H1 (cell line): ENCODE measurements around the gene EEIG2. TPM values are rescaled to one million over a fixed set of nuclear protein-coding genes. Genes with fewer than 3 reads are reported as not detected.
"Not testable (repeated sequence)": the region's sequence is repeated elsewhere in the genome, so short reads cannot be mapped to it uniquely, and the experiment has no call there.

ENCODE experiments used
- CTCF ChIA-PET: fragments of 300-600 bp; sonication (Branson Sonifier 250); formaldehyde crosslinking; loops from one replicate; lab custom pipeline; 2021; ENCODE audit not compliant: partially characterized antibody; lab: Charles Lee
- POLR2A ChIA-PET: fragments of 300-600 bp; sonication (Branson Sonifier 250); formaldehyde crosslinking; loops from one replicate; lab custom pipeline; 2021; ENCODE audit warnings: inconsistent platforms; ENCODE audit not compliant: partially characterized antibody; lab: Charles Lee
- DNase-seq, 2 experiments: peaks; one replicate each; pipeline versions ENCODE4 v3.0.0 to v3.0.0-alpha.2; 2010 to 2022; ENCODE audit warnings: low spot score in 2 of 2, low read depth in 1 of 2, mixed read lengths in 1 of 2
- FAIRE-seq: peaks from 2 replicates; lab custom pipeline; 2011; peaks lifted over from hg19 to GRCh38; lab: Jason Lieb, UNC
- H2AFZ ChIP-seq: 2 replicates; pipeline ENCODE4 v1.8.1; 2012; ENCODE audit warnings: low read length, inconsistent platforms
- H2AK5ac ChIP-seq: 2 replicates; pipeline ENCODE4 v1.6.1; 2013; ENCODE audit warnings: low read depth, low read length
- H2BK120ac ChIP-seq: replicated peaks from 2 replicates; pipeline ENCODE3; 2013; ENCODE audit warnings: low read depth, low read length, inconsistent platforms
- H2BK12ac ChIP-seq: 2 replicates; pipeline ENCODE4 v1.6.1; 2013; ENCODE audit warnings: low read depth, low read length
- H2BK15ac ChIP-seq: 2 replicates; pipeline ENCODE4 v1.6.1; 2013; ENCODE audit warnings: low read length
- H2BK20ac ChIP-seq: 2 replicates; pipeline ENCODE4 v1.6.1; 2013; ENCODE audit warnings: low read length
- H2BK5ac ChIP-seq: 2 replicates; pipeline ENCODE4 v1.6.1; 2013; ENCODE audit warnings: low read depth, low read length
- H3K14ac ChIP-seq: 2 replicates; pipeline ENCODE4 v1.6.1; 2013; ENCODE audit warnings: inconsistent platforms; ENCODE audit not compliant: insufficient read length
- H3K18ac ChIP-seq: 2 replicates; pipeline ENCODE4 v1.6.1; 2013; ENCODE audit warnings: low read length; ENCODE audit errors: extremely low read depth
- H3K23ac ChIP-seq: 2 replicates; pipeline ENCODE4 v1.6.1; 2013; ENCODE audit warnings: inconsistent platforms; ENCODE audit not compliant: insufficient read length
- H3K23me2 ChIP-seq: 2 replicates; pipeline ENCODE4 v1.6.1; 2013; ENCODE audit warnings: low read depth, low read length
- H3K27ac ChIP-seq: 2 replicates; pipeline ENCODE4 v1.6.1; 2011; ENCODE audit warnings: low read depth, low read length, inconsistent platforms
- H3K27me3 ChIP-seq, 4 experiments: replicated peaks in 1 of 4; 1 replicate in 1 of 4; 2 replicates in 3 of 4; pipeline versions ENCODE4 v1.6.1 to v1.8.1; 2011 to 2013; ENCODE audit warnings: low read length in 3 of 4, mild to moderate bottlenecking in 3 of 4, inconsistent platforms in 2 of 4, mixed read lengths in 2 of 4, moderate library complexity in 1 of 4; ENCODE audit not compliant: control insufficient read depth in 3 of 4, insufficient read depth in 3 of 4; ENCODE audit errors: extremely low read depth in 1 of 4
- H3K36me3 ChIP-seq, 4 experiments: 2 replicates each; pipeline versions ENCODE4 v1.6.1 to v1.8.1; 2011 to 2013; ENCODE audit warnings: mild to moderate bottlenecking in 4 of 4, low read length in 3 of 4, moderate library complexity in 2 of 4, control low read depth in 1 of 4, inconsistent platforms in 1 of 4; ENCODE audit not compliant: insufficient read depth in 4 of 4, control insufficient read depth in 2 of 4
- H3K4ac ChIP-seq: replicated peaks from 2 replicates; pipeline ENCODE3; 2013; ENCODE audit warnings: low read length, low read depth, mixed read lengths, inconsistent platforms; ENCODE audit not compliant: insufficient read length
- H3K4me1 ChIP-seq, 4 experiments: replicated peaks in 1 of 4; 1 replicate in 1 of 4; 2 replicates in 3 of 4; pipeline versions ENCODE4 v1.6.1 to v1.8.1; 2011 to 2013; ENCODE audit warnings: low read length in 3 of 4, inconsistent platforms in 2 of 4, mixed read lengths in 1 of 4; ENCODE audit not compliant: insufficient read depth in 4 of 4, control insufficient read depth in 3 of 4
- H3K4me2 ChIP-seq, 2 experiments: 2 replicates each; pipeline versions ENCODE4 v1.6.1 to v1.8.1; 2011 to 2013; ENCODE audit warnings: low read depth in 2 of 2, low read length in 2 of 2, control low read depth in 1 of 2, inconsistent platforms in 1 of 2, mild to moderate bottlenecking in 1 of 2; ENCODE audit not compliant: insufficient read depth in 1 of 2
- H3K4me3 ChIP-seq, 4 experiments: fragments of 200-600, 300-600 bp in 1 of 4; sonication (generic), shearing (Covaris generic), sonication (Bioruptor Twin) in 1 of 4; 2 replicates each; pipeline versions ENCODE4 v1.5.1 to v1.8.1; 2011 to 2016; ENCODE audit warnings: low read length in 4 of 4, low read depth in 3 of 4, control low read depth in 2 of 4, inconsistent platforms in 2 of 4, mild to moderate bottlenecking in 2 of 4, mixed read lengths in 1 of 4, moderate library complexity in 1 of 4; ENCODE audit not compliant: insufficient read depth in 2 of 4; ENCODE audit errors: extremely low read depth in 1 of 4
- H3K56ac ChIP-seq: replicated peaks from 2 replicates; pipeline ENCODE3; 2013; ENCODE audit warnings: low read depth, mild to moderate bottlenecking, mixed read lengths, low read length, inconsistent platforms; ENCODE audit not compliant: insufficient read length
- H3K79me1 ChIP-seq: 2 replicates; pipeline ENCODE4 v1.6.1; 2013; ENCODE audit warnings: low read depth, low read length, control low read depth
- H3K79me2 ChIP-seq, 2 experiments: 2 replicates each; pipeline versions ENCODE4 v1.6.1 to v1.8.1; 2012 to 2013; ENCODE audit warnings: low read length in 2 of 2, mild to moderate bottlenecking in 2 of 2, inconsistent platforms in 1 of 2; ENCODE audit not compliant: insufficient read depth in 2 of 2, control insufficient read depth in 1 of 2
- H3K9ac ChIP-seq, 4 experiments: replicated peaks in 1 of 4; 1 replicate in 1 of 4; 2 replicates in 3 of 4; pipeline versions ENCODE4 v1.6.1 to v1.8.1; 2011 to 2013; ENCODE audit warnings: low read depth in 3 of 4, low read length in 3 of 4, control low read depth in 2 of 4, mild to moderate bottlenecking in 2 of 4, moderate library complexity in 2 of 4, inconsistent platforms in 1 of 4; ENCODE audit errors: extremely low read depth in 1 of 4
- H3K9me3 ChIP-seq, 2 experiments: 2 replicates each; pipeline versions ENCODE4 v1.6.1 to v1.8.1; 2012 to 2013; ENCODE audit warnings: mild to moderate bottlenecking in 2 of 2, moderate library complexity in 2 of 2, control low read depth in 1 of 2, inconsistent platforms in 1 of 2, low read depth in 1 of 2, low read length in 1 of 2, mixed read lengths in 1 of 2; ENCODE audit not compliant: insufficient read depth in 2 of 2
- H4K20me1 ChIP-seq, 2 experiments: replicated peaks in 1 of 2; 2 replicates each; pipeline versions ENCODE3 to v1.8.1; 2011 to 2013; ENCODE audit warnings: inconsistent platforms in 2 of 2, low read length in 2 of 2, mild to moderate bottlenecking in 1 of 2; ENCODE audit not compliant: insufficient read depth in 2 of 2, control insufficient read depth in 1 of 2
- H4K5ac ChIP-seq: 2 replicates; pipeline ENCODE4 v1.6.1; 2013; ENCODE audit warnings: low read length, low read depth, mixed read lengths, inconsistent platforms; ENCODE audit not compliant: insufficient read length
- H4K8ac ChIP-seq: 2 replicates; pipeline ENCODE4 v1.8.0; 2013; ENCODE audit warnings: mild to moderate bottlenecking, moderate library complexity, low read length, inconsistent platforms; ENCODE audit not compliant: insufficient read depth; ENCODE audit errors: extremely low read depth
- H4K91ac ChIP-seq: replicated peaks from 2 replicates; pipeline ENCODE3; 2013; ENCODE audit warnings: low read length, mixed read lengths, inconsistent platforms; ENCODE audit not compliant: insufficient read length
- SIX5 ChIP-seq: IDR thresholded peaks from 2 replicates; pipeline ENCODE4 v1.6.1; 2011; ENCODE audit warnings: mild to moderate bottlenecking, low read depth, low read length
- WGBS, 2 experiments: shearing (Covaris generic) in 1 of 2; methylation state at CpG; one replicate each; pipeline versions ENCODE4 v1.1.6 to v1.1.7; 2013 to 2015; ENCODE audit warnings: low lambda C conversion rate in 2 of 2, mixed read lengths in 2 of 2, inconsistent platforms in 1 of 2, low coverage in 1 of 2, missing lambda C conversion rate in 1 of 2; ENCODE audit not compliant: insufficient replicate concordance in 2 of 2, insufficient coverage in 1 of 2, insufficient read length in 1 of 2; ENCODE audit errors: extremely low coverage in 1 of 2, missing lambda C conversion rate in 1 of 2; 5-methylcytosine and 5-hydroxymethylcytosine counted together
- polyA plus RNA-seq, 7 experiments: library from polyadenylated mRNA; depleted of rRNA in 3 of 7; stranded (reverse) in 5 of 7; unstranded in 2 of 7; fragments of >200 nt in 5 of 7; fragments of 200-250 nt in 2 of 7; gene quantifications; 1 replicate in 5 of 7; 2 replicates in 1 of 7; 4 replicates in 1 of 7; pipeline versions ENCODE4 v1.2.1 to v1.2.3, GENCODE V29; 2011 to 2013; ENCODE audit warnings: missing spikeins in 2 of 7, mixed read lengths in 2 of 7
- total RNA-seq: library from RNA; stranded (reverse); fragmentation: NEBNext Ultra II Directional; extraction: Animal tissue kit (Norgen Biotek cat#: 25700); gene quantifications from 2 replicates; pipeline ENCODE4 v1.2.1, GENCODE V29; 2021

Gene EEIG2
- total and polyA plus RNA-seq, 2 of the 8 experiments (the other 6 are each of a cell fraction or from before 2014, with no cell fraction given), result 6.1 to 20.1 TPM

GRCh38 chr1:108536791-108537190 lies 23.1 kb upstream of the EEIG2 start:
- H2BK15ac ChIP-seq, POLR2A ChIA-PET, H3K79me1 ChIP-seq, H2BK20ac ChIP-seq, H2AFZ ChIP-seq, FAIRE-seq, H3K4me3 ChIP-seq, H3K27ac ChIP-seq, H2AK5ac ChIP-seq, DNase-seq, H3K4me2 ChIP-seq, H3K79me2 ChIP-seq: not testable (repeated sequence)
- peaks cover 0 to 10% of the 10 kb centered on the region in 2 experiments; a peak in 2 of 4 replicates for H3K9me3 ChIP-seq
- TF ChIP-seq SIX5, result 0 out of 2 replicates have a peak, but pooled peaks have one; percentile 19
- TF ChIP-seq, all 59 proteins: peak for 1; not testable (repeated sequence) for 58
- H3K23me2 ChIP-seq, H4K20me1 ChIP-seq, H4K91ac ChIP-seq, H2BK120ac ChIP-seq, H3K56ac ChIP-seq, H3K4ac ChIP-seq, H3K9ac ChIP-seq, H3K18ac ChIP-seq, H2BK12ac ChIP-seq, H3K27me3 ChIP-seq, H3K36me3 ChIP-seq, H4K8ac ChIP-seq, H3K14ac ChIP-seq, H3K23ac ChIP-seq, H2BK5ac ChIP-seq, H3K4me1 ChIP-seq, H4K5ac ChIP-seq: not testable (repeated sequence)
- CTCF ChIA-PET, result interaction anchor here (5.3 kb wide), 1 partner anchor 24 kb away, joined by 27 read pairs; the partner anchor contains the start of gene EEIG2
- 70% methylated on average over 4 of the region's 4 CpGs; no CpG with 5 or more reads in 1 of the 2 experiments for WGBS, 2 experiments
